Thyroid gland (tissue), 4 donors: ENCODE results near the gene BGN.

Experiments
- CTCF ChIP-seq, 6 experiments: fragments of 200-600 bp in 3 of 6; fragments of 450-650 bp in 3 of 6; sonication (generic) in 3 of 6; IDR thresholded peaks; one replicate each; pipeline ENCODE4 v1.5.1; 2016 to 2019; ENCODE audit warnings: antibody characterized with exemption in 6 of 6, mild to moderate bottlenecking in 2 of 6, inconsistent platforms in 1 of 6, moderate library complexity in 1 of 6
- POLR2A ChIP-seq, 2 donors: fragments of 450-650 bp; IDR thresholded peaks; one replicate each; pipeline ENCODE4 v1.6.1; 2017; ENCODE audit warnings: antibody characterized with exemption in 2 of 2, mild to moderate bottlenecking in 2 of 2, moderate library complexity in 1 of 2

- TF ChIP-seq CTCF (IDR thresholded peaks at IDR 0.05) = no peak
- no peak for TF ChIP-seq POLR2A (IDR thresholded peaks at IDR 0.05)
Measured at GRCh38 chrX:153494061-153494460, 719 bp upstream of the BGN start.
